ENCODE measurements around the gene REV1. TPM values are rescaled to one million over a fixed set of nuclear protein-coding genes. Genes with fewer than 3 reads are reported as not detected.
A peak's percentile ranks its signal among the peaks of the same experiment; 100 is the strongest.

REV1 gene
- total RNA-seq, 2 experiments from 2014 or later: 37.7 to 41.8 TPM

GRCh38 chr2:99399795-99400194, 90.0 kb downstream of the REV1 start:
- Mint-ChIP-seq H3K36me3 (peaks cover 58% of the 10 kb centered on the region), H3K4me3 (no peak overlapping the region), H3K27me3 (no peaks in the 10 kb centered on the region), H3K9me3 (ENCODE audit: low read depth) (no peaks in the 10 kb centered on the region), H3K4me1 (peaks cover 7% of the 10 kb centered on the region), H3K27ac (no peak overlapping the region)
- ATAC-seq (no peak), DNase-seq (no peak)
- CTCF ChIA-PET: no interaction called here

GRCh38 chr2:99399063-99399462, 90.8 kb downstream of the REV1 start:
- ATAC-seq (no peak), DNase-seq (no peak)
- H3K27me3 Mint-ChIP-seq: no peaks in the 10 kb centered on the region
- no peak overlapping the region for H3K27ac Mint-ChIP-seq
- H3K9me3 Mint-ChIP-seq (ENCODE audit: low read depth): no peaks in the 10 kb centered on the region
- H3K4me3 Mint-ChIP-seq: no peak overlapping the region
- CTCF ChIA-PET: no interaction called here
- H3K4me1 Mint-ChIP-seq: peaks cover 7% of the 10 kb centered on the region
- H3K36me3 Mint-ChIP-seq: peaks cover 56% of the 10 kb centered on the region

- peaks cover 7% of the 10 kb centered on the region for H3K4me1 Mint-ChIP-seq
- H3K27me3 Mint-ChIP-seq: no peaks in the 10 kb centered on the region
- DNase-seq (no peak), ATAC-seq (no peak)
- peaks cover 54% of the 10 kb centered on the region for H3K36me3 Mint-ChIP-seq
- no peak overlapping the region for H3K4me3 Mint-ChIP-seq
- no peaks in the 10 kb centered on the region for H3K9me3 Mint-ChIP-seq (ENCODE audit: low read depth)
- peak overlapping the region; percentile 52 for H3K27ac Mint-ChIP-seq
- CTCF ChIA-PET: no interaction called here
Measured at GRCh38 chr2:99398303-99398702, 91.5 kb downstream of the REV1 start.

GRCh38 chr2:99397266-99397920, 92.4 kb downstream of the REV1 start:
- Mint-ChIP-seq H3K9me3 (ENCODE audit: low read depth) (no peaks in the 10 kb centered on the region), H3K27me3 (no peaks in the 10 kb centered on the region), H3K36me3 (peaks cover 53% of the 10 kb centered on the region), H3K27ac (peak overlapping the region; percentile 9), H3K4me3 (no peak overlapping the region), H3K4me1 (peaks cover 5% of the 10 kb centered on the region)
- ATAC-seq (no peak), DNase-seq (no peak)
- CTCF ChIA-PET: no interaction called here

- H3K9me3 Mint-ChIP-seq (ENCODE audit: low read depth): no peaks in the 10 kb centered on the region
- DNase-seq (no peak), ATAC-seq (no peak)
- peaks cover 54% of the 10 kb centered on the region for H3K36me3 Mint-ChIP-seq
- H3K4me1 Mint-ChIP-seq: peaks cover 2% of the 10 kb centered on the region
- CTCF ChIA-PET: no interaction called here
- H3K4me3 Mint-ChIP-seq: no peak overlapping the region
- H3K27me3 Mint-ChIP-seq: no peaks in the 10 kb centered on the region
- peak overlapping the region; percentile 0 for H3K27ac Mint-ChIP-seq
Measured at GRCh38 chr2:99395589-99396130, 94.2 kb downstream of the REV1 start.

- DNase-seq (no peak), ATAC-seq (no peak)
- peak overlapping the region; percentile 36 for H3K27ac Mint-ChIP-seq
- CTCF ChIA-PET: no interaction called here
- H3K27me3 Mint-ChIP-seq: no peaks in the 10 kb centered on the region
- H3K9me3 Mint-ChIP-seq (ENCODE audit: low read depth): no peaks in the 10 kb centered on the region
- H3K4me1 Mint-ChIP-seq: peaks cover 9% of the 10 kb centered on the region
- H3K36me3 Mint-ChIP-seq: peaks cover 37% of the 10 kb centered on the region
- H3K4me3 Mint-ChIP-seq: no peak overlapping the region
Measured at GRCh38 chr2:99389946-99390345, 99.9 kb downstream of the REV1 start.

GRCh38 chr2:99389371-99389770, 100.4 kb downstream of the REV1 start:
- Mint-ChIP-seq H3K36me3 (peaks cover 39% of the 10 kb centered on the region), H3K27ac (peak overlapping the region; percentile 36), H3K4me1 (peaks cover 9% of the 10 kb centered on the region)

GRCh38 chr2:99388892-99389291, 100.9 kb downstream of the REV1 start:
- Mint-ChIP-seq H3K4me1 (peaks cover 9% of the 10 kb centered on the region), H3K27ac (no peak overlapping the region), H3K4me3 (no peak overlapping the region), H3K27me3 (no peaks in the 10 kb centered on the region), H3K36me3 (peaks cover 37% of the 10 kb centered on the region), H3K9me3 (ENCODE audit: low read depth) (no peaks in the 10 kb centered on the region)
- ATAC-seq: no peak
- CTCF ChIA-PET: no interaction called here
- no peak for DNase-seq

More at GRCh38 chr2:99389371-99389770, 100.4 kb downstream of the REV1 start:
- DNase-seq: no peak
- no peak for ATAC-seq
- no peaks in the 10 kb centered on the region for H3K27me3 Mint-ChIP-seq
- H3K9me3 Mint-ChIP-seq (ENCODE audit: low read depth): no peaks in the 10 kb centered on the region
- H3K4me3 Mint-ChIP-seq: no peak overlapping the region
- CTCF ChIA-PET: no interaction called here

- Mint-ChIP-seq H3K36me3 (peaks cover 51% of the 10 kb centered on the region), H3K4me3 (no peak overlapping the region), H3K4me1 (peaks cover 8% of the 10 kb centered on the region), H3K27me3 (no peaks in the 10 kb centered on the region), H3K9me3 (ENCODE audit: low read depth) (no peaks in the 10 kb centered on the region), H3K27ac (peak overlapping the region; percentile 58)
- CTCF ChIA-PET: no interaction called here
- no peak for DNase-seq
- no peak for ATAC-seq
Measured at GRCh38 chr2:99386011-99386410, 103.8 kb downstream of the REV1 start.

GRCh38 chr2:99382143-99382542, 107.7 kb downstream of the REV1 start:
- Mint-ChIP-seq H3K4me3 (no peak overlapping the region), H3K27ac (no peak overlapping the region), H3K36me3 (peaks cover 54% of the 10 kb centered on the region), H3K4me1 (peaks cover 23% of the 10 kb centered on the region), H3K27me3 (no peaks in the 10 kb centered on the region), H3K9me3 (ENCODE audit: low read depth) (no peaks in the 10 kb centered on the region)
- ATAC-seq (no peak), DNase-seq (no peak)
- CTCF ChIA-PET: interaction anchor here (1.4 to 1.7 kb wide), 2 partner anchors 11 to 64 kb away, joined by 3 to 6 read pairs; no protein-coding TSS in a partner anchor

- ATAC-seq: peak; percentile 47
- Mint-ChIP-seq H3K36me3 (peaks cover 59% of the 10 kb centered on the region), H3K27me3 (no peaks in the 10 kb centered on the region)
Measured at GRCh38 chr2:99380376-99381010, 109.3 kb downstream of the REV1 start.

GRCh38 chr2:99377879-99378278, 111.9 kb downstream of the REV1 start:
- DNase-seq: no peak
- CTCF ChIA-PET: no interaction called here
- Mint-ChIP-seq H3K4me3 (no peak overlapping the region), H3K36me3 (peaks cover 68% of the 10 kb centered on the region), H3K9me3 (ENCODE audit: low read depth) (peaks cover 2% of the 10 kb centered on the region), H3K27me3 (no peaks in the 10 kb centered on the region), H3K27ac (peak overlapping the region; percentile 66), H3K4me1 (peaks cover 30% of the 10 kb centered on the region)
- ATAC-seq: peak; percentile 45

More at GRCh38 chr2:99380376-99381010, 109.3 kb downstream of the REV1 start:
- no peak for DNase-seq
- H3K27ac Mint-ChIP-seq: peak overlapping the region; percentile 1
- H3K4me1 Mint-ChIP-seq: peaks cover 29% of the 10 kb centered on the region
- CTCF ChIA-PET: no interaction called here
- no peaks in the 10 kb centered on the region for H3K9me3 Mint-ChIP-seq (ENCODE audit: low read depth)
- no peak overlapping the region for H3K4me3 Mint-ChIP-seq

GRCh38 chr2:99376254-99376864, 113.5 kb downstream of the REV1 start:
- no peak overlapping the region for H3K27ac Mint-ChIP-seq
- peaks cover 30% of the 10 kb centered on the region for H3K4me1 Mint-ChIP-seq
- H3K27me3 Mint-ChIP-seq: no peaks in the 10 kb centered on the region
- H3K36me3 Mint-ChIP-seq: peaks cover 70% of the 10 kb centered on the region
- H3K9me3 Mint-ChIP-seq (ENCODE audit: low read depth): peaks cover 2% of the 10 kb centered on the region
- CTCF ChIA-PET: no interaction called here
- DNase-seq (no peak), ATAC-seq (no peak)
- H3K4me3 Mint-ChIP-seq: no peak overlapping the region

- Mint-ChIP-seq H3K27me3 (no peaks in the 10 kb centered on the region), H3K36me3 (peaks cover 65% of the 10 kb centered on the region), H3K9me3 (ENCODE audit: low read depth) (peaks cover 2% of the 10 kb centered on the region), H3K4me1 (peaks cover 23% of the 10 kb centered on the region), H3K4me3 (no peak overlapping the region), H3K27ac (no peak overlapping the region)
- CTCF ChIA-PET: no interaction called here
- ATAC-seq (no peak), DNase-seq (no peak)
Measured at GRCh38 chr2:99374747-99375146, 115.1 kb downstream of the REV1 start.
